Measurements from ENCODE around the gene EIF3K. TPM values are rescaled to one million over a fixed set of nuclear protein-coding genes. Genes with fewer than 3 reads are reported as not detected.

Gene EIF3K
- polyA plus RNA-seq, 1 donor (not counting 4 experiments of a cell fraction or from before 2014, with no cell fraction given): 240 TPM

DNA sequence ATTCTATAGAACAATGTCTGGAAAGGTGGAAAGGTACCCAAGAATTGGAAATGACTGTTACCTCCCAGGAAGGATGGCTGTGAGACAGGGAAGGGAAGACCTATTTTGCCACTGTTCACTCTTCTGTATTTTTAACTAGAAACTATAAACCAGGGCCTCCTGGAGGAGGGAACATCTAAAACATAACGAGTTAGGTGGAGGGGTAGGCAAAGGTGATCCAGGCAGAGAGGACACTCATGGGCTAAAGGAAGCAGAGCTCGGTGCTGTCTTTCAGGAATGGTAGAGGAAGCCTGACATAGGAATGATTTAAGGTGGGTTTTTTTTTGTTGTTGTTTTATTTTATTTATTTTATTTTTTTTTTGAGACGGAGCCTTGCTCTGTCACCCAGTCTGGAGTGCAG, 5.8 kb downstream of the EIF3K start:
- H3K9me1 ChIP-seq (ENCODE audit: control insufficient read depth, extremely low read depth, insufficient read depth, low read length): no peaks in the 10 kb centered on the region
- peaks cover 6% of the 10 kb centered on the region for H3K4me1 ChIP-seq (ENCODE audit: control insufficient read depth, extremely low read depth, insufficient read depth, low read length)
- DNase-seq (ENCODE audit: low read depth, low spot score) (no peak), FAIRE-seq (no peak)
- H2AFZ ChIP-seq (ENCODE audit: control insufficient read depth, low read length): no peak overlapping the region
- H3K4me2 ChIP-seq (ENCODE audit: control insufficient read depth, extremely low read depth, insufficient read depth, low read depth, low read length): no peak overlapping the region
- TF ChIP-seq, protein P1, sequence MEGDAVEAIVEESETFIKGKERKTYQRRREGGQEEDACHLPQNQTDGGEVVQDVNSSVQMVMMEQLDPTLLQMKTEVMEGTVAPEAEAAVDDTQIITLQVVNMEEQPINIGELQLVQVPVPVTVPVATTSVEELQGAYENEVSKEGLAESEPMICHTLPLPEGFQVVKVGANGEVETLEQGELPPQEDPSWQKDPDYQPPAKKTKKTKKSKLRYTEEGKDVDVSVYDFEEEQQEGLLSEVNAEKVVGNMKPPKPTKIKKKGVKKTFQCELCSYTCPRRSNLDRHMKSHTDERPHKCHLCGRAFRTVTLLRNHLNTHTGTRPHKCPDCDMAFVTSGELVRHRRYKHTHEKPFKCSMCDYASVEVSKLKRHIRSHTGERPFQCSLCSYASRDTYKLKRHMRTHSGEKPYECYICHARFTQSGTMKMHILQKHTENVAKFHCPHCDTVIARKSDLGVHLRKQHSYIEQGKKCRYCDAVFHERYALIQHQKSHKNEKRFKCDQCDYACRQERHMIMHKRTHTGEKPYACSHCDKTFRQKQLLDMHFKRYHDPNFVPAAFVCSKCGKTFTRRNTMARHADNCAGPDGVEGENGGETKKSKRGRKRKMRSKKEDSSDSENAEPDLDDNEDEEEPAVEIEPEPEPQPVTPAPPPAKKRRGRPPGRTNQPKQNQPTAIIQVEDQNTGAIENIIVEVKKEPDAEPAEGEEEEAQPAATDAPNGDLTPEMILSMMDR (optimal IDR thresholded peaks at IDR 0.05 in 1 of 3, IDR thresholded peaks at IDR 0.05 in 1 of 3, conservative IDR thresholded peaks at IDR 0.05 in 1 of 3; ENCODE audit: extremely low read depth in 1 of 3, insufficient read depth in 2 of 3, low read length in 3 of 3): no peak
- TF ChIP-seq EZH2 (IDR thresholded peaks at IDR 0.05; ENCODE audit: low read length): no peak
- no peaks in the 10 kb centered on the region for H3K27me3 ChIP-seq (ENCODE audit: control insufficient read depth, extremely low read depth, insufficient read depth, low read length)
- H3K27ac ChIP-seq (ENCODE audit: control insufficient read depth, insufficient read depth, low read length): no peak overlapping the region
- no peak overlapping the region for H3K9ac ChIP-seq (ENCODE audit: control insufficient read depth, extremely low read depth, insufficient read depth, low read length)
- peaks cover 38 to 46% of the 10 kb centered on the region in 2 experiments for H3K36me3 ChIP-seq (ENCODE audit: control insufficient read depth in 2 of 2, extremely low read depth in 1 of 2, insufficient read depth in 2 of 2, low read length in 2 of 2)
- no peaks in the 10 kb centered on the region for H4K20me1 ChIP-seq (ENCODE audit: control insufficient read depth, extremely low read depth, insufficient read depth, low read length)
- peaks cover 17% of the 10 kb centered on the region for H3K79me2 ChIP-seq (ENCODE audit: control insufficient read depth, insufficient read depth, low read length)
- no peaks in the 10 kb centered on the region for H3K9me3 ChIP-seq (ENCODE audit: control insufficient read depth, low read depth, low read length)
- no peak overlapping the region for H3K4me3 ChIP-seq (ENCODE audit: control insufficient read depth in 2 of 3, extremely low read depth in 1 of 3, insufficient read depth in 2 of 3, low read depth in 1 of 3, low read length in 3 of 3)
- dilution Hi-C loops (cut with MboI; ENCODE audit: extremely low pct_ligation_motif_present, low sequenced_read_pairs): no loop called here

DNA sequence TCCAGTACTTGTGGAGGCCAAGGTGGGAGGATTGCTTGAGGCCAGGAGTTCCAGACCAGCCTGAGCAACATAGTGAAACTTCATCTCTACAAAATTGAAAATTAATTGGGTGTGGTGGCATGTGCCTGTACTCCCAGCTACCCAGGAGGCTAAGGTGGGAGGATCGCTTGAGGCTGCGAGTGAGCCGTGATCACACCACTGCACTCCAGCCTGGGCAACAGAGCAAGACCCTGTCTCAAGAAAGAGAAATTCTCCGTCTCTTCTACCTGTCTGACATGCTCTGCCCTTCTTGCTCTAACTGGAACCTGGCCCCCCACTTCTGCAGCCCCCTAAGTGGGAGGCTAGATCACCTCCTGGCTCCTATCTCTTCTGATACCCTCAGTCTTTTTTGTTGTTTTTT, 7.4 kb downstream of the EIF3K start:
- H3K9me3 ChIP-seq (ENCODE audit: control insufficient read depth, low read depth, low read length): no peaks in the 10 kb centered on the region
- H3K4me3 ChIP-seq (ENCODE audit: control insufficient read depth in 2 of 3, extremely low read depth in 1 of 3, insufficient read depth in 2 of 3, low read depth in 1 of 3, low read length in 3 of 3): no peak overlapping the region
- peaks cover 34 to 35% of the 10 kb centered on the region in 2 experiments for H3K36me3 ChIP-seq (ENCODE audit: control insufficient read depth in 2 of 2, extremely low read depth in 1 of 2, insufficient read depth in 2 of 2, low read length in 2 of 2)
- H2AFZ ChIP-seq (ENCODE audit: control insufficient read depth, low read length): no peak overlapping the region
- DNase-seq (ENCODE audit: low read depth, low spot score): no peak
- TF ChIP-seq, protein P1 (optimal IDR thresholded peaks at IDR 0.05 in 1 of 3, IDR thresholded peaks at IDR 0.05 in 1 of 3, conservative IDR thresholded peaks at IDR 0.05 in 1 of 3; ENCODE audit: extremely low read depth in 1 of 3, insufficient read depth in 2 of 3, low read length in 3 of 3): no peak
- no peak for TF ChIP-seq EZH2 (IDR thresholded peaks at IDR 0.05; ENCODE audit: low read length)
- dilution Hi-C loops (cut with MboI; ENCODE audit: extremely low pct_ligation_motif_present, low sequenced_read_pairs): no loop called here
- no peak overlapping the region for H3K4me2 ChIP-seq (ENCODE audit: control insufficient read depth, extremely low read depth, insufficient read depth, low read depth, low read length)
- H3K9ac ChIP-seq (ENCODE audit: control insufficient read depth, extremely low read depth, insufficient read depth, low read length): no peak overlapping the region
- H3K9me1 ChIP-seq (ENCODE audit: control insufficient read depth, extremely low read depth, insufficient read depth, low read length): no peaks in the 10 kb centered on the region
- H3K27ac ChIP-seq (ENCODE audit: control insufficient read depth, insufficient read depth, low read length): no peak overlapping the region
- H3K4me1 ChIP-seq (ENCODE audit: control insufficient read depth, extremely low read depth, insufficient read depth, low read length): no peaks in the 10 kb centered on the region
- H4K20me1 ChIP-seq (ENCODE audit: control insufficient read depth, extremely low read depth, insufficient read depth, low read length): no peaks in the 10 kb centered on the region
- peaks cover 5% of the 10 kb centered on the region for H3K79me2 ChIP-seq (ENCODE audit: control insufficient read depth, insufficient read depth, low read length)
- H3K27me3 ChIP-seq (ENCODE audit: control insufficient read depth, extremely low read depth, insufficient read depth, low read length): no peaks in the 10 kb centered on the region
- FAIRE-seq: no peak
